ENCODE results near the gene KHDRBS2.

KHDRBS2 gene

DNA sequence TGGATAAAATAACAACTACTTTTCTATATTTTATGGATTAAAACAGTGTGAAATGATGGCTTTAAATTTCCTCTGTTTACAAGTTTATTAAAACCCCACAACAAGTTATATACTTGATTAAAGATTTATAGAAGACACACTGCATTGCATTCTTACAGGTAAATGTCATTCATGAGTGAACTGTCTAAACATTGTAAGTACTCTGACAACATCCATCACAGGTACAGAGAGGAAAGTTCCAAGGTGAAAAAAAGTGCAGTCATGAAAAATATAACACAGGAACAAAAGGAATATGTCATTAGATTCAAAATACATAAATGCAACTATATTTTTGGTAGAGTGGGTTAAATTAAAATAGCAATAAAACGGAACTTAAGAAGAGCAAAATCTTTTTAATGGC, 156.9 kb downstream of the KHDRBS2 start:
- DNase-seq (no peak), ATAC-seq (no peak)
- no peaks in the 10 kb centered on the region for H3K4me1 Mint-ChIP-seq
- peaks cover 21% of the 10 kb centered on the region for H3K9me3 Mint-ChIP-seq
- H3K36me3 Mint-ChIP-seq (ENCODE audit: low read depth), result no peaks in the 10 kb centered on the region
- H3K27me3 Mint-ChIP-seq, result no peaks in the 10 kb centered on the region
- H3K4me3 Mint-ChIP-seq, result no peak overlapping the region
- no peak overlapping the region for H3K27ac Mint-ChIP-seq

DNA sequence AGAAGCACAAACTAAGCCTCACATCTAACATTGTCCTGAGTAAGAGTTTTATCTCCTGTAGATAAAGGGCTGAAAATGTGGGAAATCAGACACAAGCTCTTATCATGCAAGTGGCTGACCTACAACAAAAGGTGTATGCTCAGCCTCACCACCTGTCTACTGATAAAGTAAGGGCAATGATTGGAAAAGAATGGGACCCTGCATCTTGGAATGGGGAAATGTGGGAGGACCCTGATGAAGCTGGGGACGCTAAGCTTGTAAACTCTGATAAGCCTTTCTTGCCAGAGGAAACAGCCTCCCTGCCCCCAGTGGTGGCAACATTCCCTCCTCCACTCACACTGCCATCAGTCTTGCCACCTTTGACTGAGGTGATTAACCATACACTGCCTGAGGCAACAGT, 166.6 kb downstream of the KHDRBS2 start:
- no peak for ATAC-seq

DNA sequence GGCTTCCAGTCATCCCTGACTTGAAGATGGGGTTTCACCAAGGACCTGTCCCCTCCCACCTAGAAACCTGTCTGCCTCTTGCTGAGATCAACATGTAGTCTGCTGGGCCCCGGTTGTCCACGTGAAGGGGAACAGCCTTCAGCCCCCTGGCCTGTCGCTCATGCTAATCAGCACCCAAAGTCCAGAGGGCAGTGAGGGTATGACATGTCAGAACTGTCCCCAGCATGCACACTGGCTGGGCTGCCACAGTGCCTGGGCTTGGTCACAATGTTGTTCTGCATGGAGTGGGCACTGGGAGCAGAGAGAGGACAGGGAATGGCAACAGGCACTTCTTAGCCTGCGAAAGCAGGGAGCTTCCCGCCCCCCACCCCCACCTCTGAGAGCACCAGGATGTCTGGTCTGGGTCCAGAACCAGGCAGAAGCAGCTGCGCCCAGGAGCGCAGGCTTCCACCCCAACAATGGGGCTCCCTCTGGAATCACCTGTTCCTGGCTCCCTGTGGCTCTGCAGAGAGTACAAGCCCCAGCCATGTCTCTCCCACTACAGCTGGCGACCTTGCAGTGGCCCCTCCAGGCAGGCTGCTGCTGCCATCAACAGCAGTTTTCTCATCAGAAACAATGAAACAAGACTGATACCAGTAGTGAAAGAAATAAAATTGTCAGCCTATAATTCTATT, 182.7 kb downstream of the KHDRBS2 start:
- Mint-ChIP-seq H3K27ac (no peak overlapping the region), H3K9me3 (peaks cover 21% of the 10 kb centered on the region), H3K4me3 (no peak overlapping the region), H3K36me3 (ENCODE audit: low read depth) (no peaks in the 10 kb centered on the region), H3K4me1 (no peaks in the 10 kb centered on the region), H3K27me3 (no peaks in the 10 kb centered on the region)
- ATAC-seq, result no peak
- DNase-seq, result no peak

More for the DNA sequence above, 166.6 kb downstream of the KHDRBS2 start:
- Mint-ChIP-seq H3K9me3 (peaks cover 33% of the 10 kb centered on the region), H3K36me3 (ENCODE audit: low read depth) (no peaks in the 10 kb centered on the region), H3K27me3 (no peaks in the 10 kb centered on the region), H3K4me1 (no peaks in the 10 kb centered on the region), H3K4me3 (no peak overlapping the region), H3K27ac (no peak overlapping the region)
- DNase-seq, result no peak

DNA sequence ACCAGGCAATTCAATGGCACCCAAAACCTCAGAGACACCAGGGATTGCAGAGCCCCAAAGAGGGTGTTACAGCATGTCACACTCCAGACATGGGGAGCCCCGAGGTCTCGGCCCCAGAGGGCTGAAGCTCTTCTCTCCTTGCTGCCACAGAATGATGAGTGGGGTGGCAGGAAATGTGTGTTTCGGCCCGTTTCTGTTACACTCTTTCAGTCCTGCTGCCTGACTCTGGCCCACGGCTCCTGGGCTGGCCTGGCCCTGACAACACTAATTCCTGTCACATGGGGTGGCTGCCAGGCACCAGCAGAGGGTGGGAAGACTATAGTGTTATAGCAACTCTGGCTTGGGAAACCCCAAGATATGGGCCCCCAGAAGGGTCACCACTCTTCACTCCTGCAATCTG, 183.6 kb downstream of the KHDRBS2 start:
- Mint-ChIP-seq H3K4me3 (no peak overlapping the region), H3K9me3 (peaks cover 27% of the 10 kb centered on the region)

DNA sequence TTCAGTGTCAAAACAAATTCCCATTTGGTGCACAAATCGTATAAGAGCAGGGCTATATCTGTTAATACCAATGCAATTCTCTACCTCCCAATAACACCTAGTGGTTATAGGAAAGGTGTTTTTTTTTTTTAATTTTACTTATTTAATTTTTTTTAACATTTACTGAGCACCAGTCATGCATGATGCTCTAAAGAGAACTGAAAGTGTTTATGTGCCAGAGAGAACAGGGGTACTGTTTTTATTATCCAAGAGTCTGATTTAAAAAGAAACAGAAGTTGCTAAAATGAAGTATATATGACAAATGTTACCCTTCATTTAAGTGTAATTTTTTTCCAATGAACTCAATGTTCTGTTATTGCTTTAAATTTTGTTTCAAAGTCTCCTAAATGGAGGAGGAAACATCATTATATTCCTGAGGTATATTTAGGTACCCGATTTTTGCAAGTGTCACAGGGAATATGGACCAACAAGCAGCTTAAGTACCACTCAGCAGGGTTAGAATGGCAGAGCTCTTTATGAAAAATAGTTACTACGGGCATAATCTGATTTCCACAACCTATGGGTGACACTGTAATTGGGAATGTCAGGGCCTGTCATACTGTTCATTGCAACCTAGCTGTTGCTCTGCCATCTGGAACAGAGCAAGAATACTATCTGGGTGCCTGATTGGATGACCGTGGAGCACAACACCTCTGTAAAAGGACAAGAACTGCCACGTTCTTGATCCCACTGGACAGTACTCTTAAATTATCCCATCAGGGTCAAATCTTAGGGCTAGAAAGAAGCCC, 195.4 kb downstream of the KHDRBS2 start:
- DNase-seq (no peak), ATAC-seq (no peak)
- H3K9me3 Mint-ChIP-seq, result peaks cover 4% of the 10 kb centered on the region
- H3K4me1 Mint-ChIP-seq, result peaks cover 4% of the 10 kb centered on the region
- H3K27me3 Mint-ChIP-seq, result no peaks in the 10 kb centered on the region
- H3K4me3 Mint-ChIP-seq, result no peak overlapping the region
- no peaks in the 10 kb centered on the region for H3K36me3 Mint-ChIP-seq (ENCODE audit: low read depth)
- H3K27ac Mint-ChIP-seq, result no peak overlapping the region

More for the DNA sequence above, 183.6 kb downstream of the KHDRBS2 start:
- Mint-ChIP-seq H3K27me3 (no peaks in the 10 kb centered on the region), H3K27ac (no peak overlapping the region), H3K4me1 (no peaks in the 10 kb centered on the region), H3K36me3 (ENCODE audit: low read depth) (no peaks in the 10 kb centered on the region)
- DNase-seq (no peak), ATAC-seq (no peak)

DNA sequence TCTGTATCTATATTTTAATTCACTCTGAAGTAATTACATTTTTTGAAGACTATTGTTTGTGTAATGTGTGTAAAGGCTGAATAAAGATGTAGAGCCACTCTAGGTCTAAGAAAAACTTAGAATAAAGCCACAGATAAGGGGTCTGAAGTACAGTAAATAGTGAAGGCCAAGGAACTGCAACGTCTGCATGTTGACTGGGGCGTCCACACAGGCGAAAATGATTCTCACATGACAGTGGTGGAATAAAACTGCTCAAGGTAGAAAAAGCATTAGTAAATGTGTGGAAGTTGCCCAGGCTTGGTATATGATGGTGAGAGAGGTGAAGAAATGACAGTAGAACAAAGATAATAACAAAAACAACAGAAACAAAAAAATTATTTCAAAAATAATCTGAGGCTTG, 196.2 kb downstream of the KHDRBS2 start:
- Mint-ChIP-seq H3K36me3 (ENCODE audit: low read depth) (no peaks in the 10 kb centered on the region), H3K27ac (no peak overlapping the region), H3K27me3 (no peaks in the 10 kb centered on the region), H3K9me3 (peaks cover 4% of the 10 kb centered on the region), H3K4me1 (peaks cover 4% of the 10 kb centered on the region), H3K4me3 (no peak overlapping the region)
- DNase-seq (no peak), ATAC-seq (no peak)

DNA sequence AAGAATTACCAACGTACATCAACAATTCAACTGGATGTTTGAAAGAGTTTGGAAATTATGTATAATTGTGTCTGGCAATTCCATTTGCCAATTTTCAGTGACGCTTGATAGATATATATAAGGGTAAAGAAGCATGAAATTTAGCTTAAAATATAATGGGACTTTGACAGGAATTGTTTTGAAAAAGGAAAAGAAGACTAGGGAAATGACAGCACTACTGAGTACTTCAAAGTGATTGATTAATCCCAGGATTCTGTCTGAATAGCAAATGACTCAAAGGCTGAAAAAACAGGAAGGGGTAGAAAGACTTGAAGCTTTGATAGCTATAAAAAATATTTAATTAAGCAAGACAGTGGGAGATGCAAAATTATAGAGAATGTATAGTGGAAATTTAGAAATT, 200.0 kb downstream of the KHDRBS2 start:
- H3K9me3 Mint-ChIP-seq, result peaks cover 8% of the 10 kb centered on the region
- DNase-seq (no peak), ATAC-seq (no peak)
- H3K27ac Mint-ChIP-seq, result no peak overlapping the region
- H3K27me3 Mint-ChIP-seq, result no peaks in the 10 kb centered on the region
- peaks cover 4% of the 10 kb centered on the region for H3K4me1 Mint-ChIP-seq
- no peak overlapping the region for H3K4me3 Mint-ChIP-seq
- H3K36me3 Mint-ChIP-seq (ENCODE audit: low read depth), result no peaks in the 10 kb centered on the region

DNA sequence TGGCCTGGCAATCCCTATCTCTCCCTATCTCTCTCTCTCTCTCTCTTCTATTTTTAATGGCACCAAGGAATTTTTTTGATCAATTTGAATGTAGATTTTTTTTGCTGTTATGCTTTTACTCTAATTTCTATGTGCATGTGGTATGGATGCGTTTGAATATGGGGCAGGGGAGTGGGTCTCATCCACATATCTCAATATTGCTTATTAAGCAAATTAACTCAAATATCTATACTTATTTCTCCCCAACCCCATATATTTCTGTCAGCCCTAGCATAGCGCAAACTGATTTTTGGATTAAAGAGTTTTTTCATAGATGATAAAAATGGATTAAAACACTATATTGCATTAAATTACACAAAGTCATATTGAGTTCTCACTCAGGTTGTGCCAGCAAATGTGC, 210.2 kb downstream of the KHDRBS2 start:
- no peak for DNase-seq
- H3K27ac Mint-ChIP-seq, result no peak overlapping the region
- ATAC-seq, result no peak
- H3K4me3 Mint-ChIP-seq, result no peak overlapping the region
- no peaks in the 10 kb centered on the region for H3K4me1 Mint-ChIP-seq
- H3K27me3 Mint-ChIP-seq, result no peaks in the 10 kb centered on the region
- peaks cover under 1% of the 10 kb centered on the region for H3K36me3 Mint-ChIP-seq (ENCODE audit: low read depth)
- peaks cover 10% of the 10 kb centered on the region for H3K9me3 Mint-ChIP-seq

DNA sequence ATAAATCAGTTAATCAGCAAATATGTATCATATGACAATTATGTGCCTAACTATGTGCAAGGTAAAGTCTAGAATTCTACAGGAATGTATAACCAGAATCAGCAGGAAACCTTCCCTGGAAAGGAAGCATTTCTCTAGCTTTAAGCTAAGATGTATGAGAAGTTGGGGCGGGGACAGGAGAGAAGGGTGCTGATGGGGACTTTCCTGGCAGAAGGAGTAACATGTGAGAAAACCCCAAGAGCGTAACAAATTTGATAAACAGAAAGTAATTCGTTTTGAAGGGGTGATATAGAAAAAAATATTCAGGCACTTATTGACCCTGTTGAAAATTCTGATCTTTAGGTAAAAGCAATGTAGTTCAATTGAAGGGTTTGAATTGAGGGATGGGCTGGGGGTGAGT, 226.1 kb downstream of the KHDRBS2 start:
- no peak overlapping the region for H3K4me3 Mint-ChIP-seq
- H3K4me1 Mint-ChIP-seq, result no peaks in the 10 kb centered on the region
- H3K36me3 Mint-ChIP-seq (ENCODE audit: low read depth), result no peaks in the 10 kb centered on the region
- peaks cover 17% of the 10 kb centered on the region for H3K9me3 Mint-ChIP-seq
- ATAC-seq (no peak), DNase-seq (no peak)
- no peaks in the 10 kb centered on the region for H3K27me3 Mint-ChIP-seq
- H3K27ac Mint-ChIP-seq, result no peak overlapping the region

DNA sequence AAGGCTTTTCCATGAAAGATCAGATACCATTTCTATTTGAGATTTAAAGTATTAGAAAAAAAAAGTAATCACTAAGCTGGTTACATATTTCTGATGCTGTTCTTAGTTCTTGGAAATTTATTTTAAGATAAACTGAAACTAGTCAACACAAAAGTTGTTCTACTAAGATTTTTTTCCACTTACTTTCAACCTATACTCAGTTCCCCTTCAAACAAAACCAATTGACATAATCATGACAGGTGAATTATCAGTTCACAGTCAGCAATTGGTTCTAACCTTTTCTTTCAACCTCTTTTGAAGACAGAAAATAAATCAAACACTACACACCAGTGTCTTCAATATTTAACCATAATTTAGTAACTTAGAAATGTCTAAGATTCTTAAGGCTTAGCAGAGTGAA, 228.7 kb downstream of the KHDRBS2 start:
- Mint-ChIP-seq H3K27ac (no peak overlapping the region), H3K36me3 (ENCODE audit: low read depth) (no peaks in the 10 kb centered on the region), H3K9me3 (peaks cover 21% of the 10 kb centered on the region), H3K4me1 (no peaks in the 10 kb centered on the region), H3K4me3 (no peak overlapping the region), H3K27me3 (no peaks in the 10 kb centered on the region)
- DNase-seq, result no peak
- ATAC-seq, result no peak

DNA sequence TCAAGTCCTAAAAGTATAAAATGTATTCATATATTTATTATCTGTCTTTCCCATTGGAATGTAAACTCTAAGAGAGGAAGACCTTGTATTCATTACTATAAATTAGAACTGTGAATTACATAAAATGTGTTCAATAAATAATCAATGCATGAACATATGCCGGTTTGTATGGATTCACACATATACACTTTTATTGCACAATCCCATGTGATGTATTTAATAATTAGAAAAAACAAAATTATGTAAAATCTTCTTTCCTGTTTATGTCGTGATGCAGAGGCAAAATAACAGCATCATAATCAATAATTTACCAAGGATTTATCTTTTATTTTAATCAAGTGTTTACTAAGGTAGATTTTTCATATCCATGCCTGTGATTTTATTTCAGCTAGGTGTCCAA, 240.5 kb downstream of the KHDRBS2 start:
- Mint-ChIP-seq H3K4me1 (no peaks in the 10 kb centered on the region), H3K36me3 (ENCODE audit: low read depth) (peaks cover 1% of the 10 kb centered on the region), H3K9me3 (peaks cover 4% of the 10 kb centered on the region), H3K4me3 (no peak overlapping the region), H3K27ac (no peak overlapping the region), H3K27me3 (no peaks in the 10 kb centered on the region)
- DNase-seq (no peak), ATAC-seq (no peak)

DNA sequence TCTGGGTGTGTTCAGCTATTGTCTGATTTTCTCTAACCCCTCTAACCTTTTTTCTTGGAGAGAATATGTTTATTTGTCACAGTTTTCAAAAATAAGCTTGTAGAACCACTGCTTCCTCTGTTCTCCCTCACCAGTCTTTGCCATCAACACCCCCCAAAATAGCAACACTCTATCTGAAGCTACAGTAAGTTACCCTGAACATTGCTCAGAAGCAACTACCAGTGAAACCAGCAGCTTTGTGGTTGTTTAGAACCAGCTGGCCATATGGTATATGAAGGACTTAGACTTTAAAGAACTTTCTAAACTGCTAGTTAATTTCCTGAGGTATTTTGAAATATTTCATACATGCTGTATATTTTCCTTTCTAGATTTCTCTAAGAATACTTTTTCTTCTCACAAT, 242.9 kb downstream of the KHDRBS2 start:
- DNase-seq (no peak), ATAC-seq (no peak)
- Mint-ChIP-seq H3K27me3 (no peaks in the 10 kb centered on the region), H3K4me3 (no peak overlapping the region), H3K9me3 (peaks cover 4% of the 10 kb centered on the region), H3K4me1 (peaks cover 2% of the 10 kb centered on the region), H3K27ac (no peak overlapping the region), H3K36me3 (ENCODE audit: low read depth) (peaks cover 1% of the 10 kb centered on the region)

DNA sequence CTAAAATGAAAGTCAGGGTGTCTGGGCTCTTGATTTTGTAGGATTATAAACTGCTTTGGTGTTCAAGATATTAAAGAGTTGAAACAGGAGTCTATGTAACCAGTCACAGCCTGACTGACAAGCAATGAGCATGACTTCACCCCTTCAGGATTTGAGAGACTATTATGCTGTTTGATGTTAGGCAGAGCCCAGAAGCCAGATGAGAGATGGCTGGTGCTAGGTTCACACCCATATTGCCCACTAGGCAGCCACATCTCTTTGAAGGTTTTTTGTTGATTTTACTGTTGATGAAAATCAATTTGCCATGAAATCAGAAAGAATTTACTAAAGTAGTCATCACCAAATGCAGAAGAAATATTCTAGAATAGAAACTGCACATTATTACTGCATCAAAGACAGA, 243.6 kb downstream of the KHDRBS2 start:
- DNase-seq, result no peak
- Mint-ChIP-seq H3K4me1 (peaks cover 2% of the 10 kb centered on the region), H3K27ac (no peak overlapping the region), H3K27me3 (no peaks in the 10 kb centered on the region), H3K36me3 (ENCODE audit: low read depth) (peaks cover 1% of the 10 kb centered on the region), H3K4me3 (no peak overlapping the region), H3K9me3 (peaks cover 4% of the 10 kb centered on the region)
- no peak for ATAC-seq

DNA sequence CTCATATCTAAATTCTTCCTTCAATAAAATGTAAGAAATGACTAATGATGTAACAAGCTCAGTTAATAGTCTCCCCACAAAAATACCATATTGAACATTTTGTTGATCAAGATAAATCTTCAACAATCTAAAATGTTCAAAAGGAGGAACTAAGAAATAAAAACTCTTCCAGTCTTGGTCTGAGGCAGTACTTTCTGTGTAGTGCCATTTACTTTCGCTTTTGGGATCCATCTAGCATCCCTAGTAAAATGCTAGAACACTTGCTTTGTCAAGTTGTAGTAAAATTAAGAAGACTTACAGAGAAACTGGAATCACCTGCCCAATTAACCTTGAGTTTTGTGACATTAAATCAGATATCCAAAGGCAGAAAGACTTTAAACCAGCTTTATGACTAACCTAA, 246.4 kb downstream of the KHDRBS2 start:
- no peak for ATAC-seq
- no peaks in the 10 kb centered on the region for H3K27me3 Mint-ChIP-seq
- no peak overlapping the region for H3K27ac Mint-ChIP-seq
- H3K4me3 Mint-ChIP-seq, result no peak overlapping the region
- H3K4me1 Mint-ChIP-seq, result peaks cover 2% of the 10 kb centered on the region
- peaks cover 12% of the 10 kb centered on the region for H3K9me3 Mint-ChIP-seq
- no peak for DNase-seq
- H3K36me3 Mint-ChIP-seq (ENCODE audit: low read depth), result peaks cover 1% of the 10 kb centered on the region

DNA sequence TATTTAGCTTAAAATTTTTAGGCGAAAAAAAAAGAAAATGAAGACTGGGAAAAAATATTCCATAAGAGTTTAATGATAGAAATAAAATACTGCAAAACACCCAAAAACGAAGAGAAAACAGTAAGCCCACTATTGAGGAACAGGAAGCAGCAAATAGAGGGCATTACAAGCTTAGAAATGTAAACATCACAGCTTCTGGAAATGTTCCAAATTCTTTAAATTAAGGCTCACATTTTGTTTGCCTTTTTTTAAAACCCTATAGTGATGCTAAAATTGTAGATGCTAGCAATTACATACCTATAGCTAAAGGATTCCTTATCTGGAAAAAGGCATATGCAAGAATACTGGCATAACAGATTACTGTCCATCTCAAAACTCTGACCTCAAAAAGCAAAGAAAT, 248.6 kb downstream of the KHDRBS2 start:
- Mint-ChIP-seq H3K27me3 (no peaks in the 10 kb centered on the region), H3K4me3 (no peak overlapping the region), H3K4me1 (peaks cover 2% of the 10 kb centered on the region), H3K27ac (no peak overlapping the region), H3K9me3 (peaks cover 22% of the 10 kb centered on the region), H3K36me3 (ENCODE audit: low read depth) (no peaks in the 10 kb centered on the region)
- DNase-seq (no peak), ATAC-seq (no peak)

Measured in activated naive CD8-positive, alpha-beta T cell treated with anti-CD3 and anti-CD28 coated beads, Interleukin-2, amount 50 U/mL, for 24 hours (primary cell).